Activated CD8-positive, alpha-beta memory T cell treated with anti-CD3 and anti-CD28 coated beads, Interleukin-2, amount 50 U/mL, for 4 hours (primary cell): Measurements from ENCODE around the gene NTM.

Source experiments
- DNase-seq: peaks from one replicate; pipeline ENCODE4 v3.0.0-alpha.2; 2020

Gene NTM

GRCh38 chr11:131756479-131757110 lies 386.2 kb downstream of the NTM start:
- no peak for DNase-seq

DNA sequence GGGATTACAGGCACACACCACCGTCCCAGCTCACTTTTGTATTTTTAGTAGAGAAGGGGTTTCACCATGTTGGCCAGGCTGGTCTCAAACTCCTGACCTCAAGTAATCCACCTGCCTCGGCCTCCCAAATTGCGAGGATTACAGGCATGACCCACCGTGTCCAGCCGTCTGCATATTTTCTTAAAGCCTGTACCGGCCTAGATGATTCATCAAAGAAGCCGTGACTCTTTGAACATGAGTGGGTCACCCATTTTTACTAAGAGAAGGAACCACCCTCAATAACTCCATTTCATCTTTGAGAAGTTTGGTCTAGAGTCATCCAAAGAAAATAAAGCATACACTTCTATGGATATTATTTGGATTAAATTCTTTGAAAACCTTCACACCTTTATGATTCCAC lies 388.3 kb downstream of the NTM start:
- no peak for DNase-seq

GRCh38 chr11:131759140-131759539 lies 388.7 kb downstream of the NTM start:
- DNase-seq, result no peak

- DNase-seq, result no peak
Measured at GRCh38 chr11:131760091-131761061, 390.0 kb downstream of the NTM start.

DNA sequence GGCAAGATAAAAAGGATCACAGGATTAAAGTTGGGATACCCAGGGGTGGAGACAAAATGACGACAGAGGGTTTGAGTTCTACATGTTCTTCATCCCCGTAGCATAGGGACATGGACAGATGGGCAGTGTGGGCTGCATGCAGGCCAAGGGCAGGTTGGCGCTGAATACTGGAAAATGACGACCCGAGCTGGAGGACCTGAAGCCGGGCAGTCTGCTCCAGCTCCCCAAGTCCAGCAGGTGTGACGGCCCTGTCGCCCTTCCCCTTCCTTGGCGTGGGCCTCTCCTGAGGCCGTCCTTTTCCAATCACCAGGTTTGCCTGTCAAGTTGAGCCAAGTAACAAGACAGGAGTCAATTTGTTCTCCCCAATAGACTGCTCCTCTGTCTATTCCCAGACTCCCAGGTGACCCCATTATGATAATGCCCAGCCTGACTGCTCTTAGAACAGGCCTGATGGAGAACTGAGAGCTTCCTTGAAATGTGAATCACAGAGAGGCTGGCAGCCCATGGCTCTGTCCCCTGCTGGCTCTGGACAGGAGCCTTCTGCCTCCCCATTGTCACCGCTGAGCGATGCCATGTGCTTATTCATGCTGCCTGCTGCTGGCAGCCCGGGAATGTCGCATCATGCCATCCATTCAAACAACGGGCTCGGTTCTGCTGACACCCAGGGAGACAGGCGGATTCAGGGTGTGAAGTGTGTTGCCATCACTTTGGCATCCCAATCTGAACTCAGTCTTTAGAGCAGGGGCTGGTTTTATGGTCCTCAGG lies 392.1 kb downstream of the NTM start:
- no peak for DNase-seq

DNA sequence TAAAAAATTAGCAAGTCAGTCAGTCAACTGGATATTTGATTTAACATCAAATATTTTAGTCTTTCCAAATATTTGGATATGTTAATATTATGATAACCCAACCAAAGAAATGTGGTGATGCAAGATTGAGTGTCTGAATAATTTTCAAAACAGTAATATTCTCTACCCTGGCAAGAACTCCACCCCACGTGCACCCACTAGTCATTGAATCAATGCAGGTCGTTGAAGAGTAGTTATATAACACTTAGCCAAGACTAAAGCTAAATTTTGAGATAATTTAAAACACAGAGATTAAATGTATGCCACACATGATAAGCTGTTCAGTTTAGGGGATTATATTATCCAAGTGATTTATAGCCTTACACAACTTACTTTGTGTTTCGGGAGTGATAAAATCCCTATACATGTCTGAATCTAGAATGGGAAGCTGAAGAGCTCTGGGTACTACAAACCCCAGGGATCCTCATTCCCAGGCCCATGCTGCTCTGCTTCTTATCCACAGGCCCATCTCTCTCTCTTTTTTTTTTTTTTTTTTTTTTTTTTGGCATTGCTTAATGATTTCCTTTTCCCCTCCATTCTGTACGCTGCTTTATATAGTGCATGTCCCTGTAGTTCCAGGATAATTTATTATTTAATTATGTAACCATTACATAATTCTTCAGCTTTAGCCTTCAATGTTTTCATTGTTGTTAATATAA lies 392.9 kb downstream of the NTM start:
- DNase-seq, result no peak

DNA sequence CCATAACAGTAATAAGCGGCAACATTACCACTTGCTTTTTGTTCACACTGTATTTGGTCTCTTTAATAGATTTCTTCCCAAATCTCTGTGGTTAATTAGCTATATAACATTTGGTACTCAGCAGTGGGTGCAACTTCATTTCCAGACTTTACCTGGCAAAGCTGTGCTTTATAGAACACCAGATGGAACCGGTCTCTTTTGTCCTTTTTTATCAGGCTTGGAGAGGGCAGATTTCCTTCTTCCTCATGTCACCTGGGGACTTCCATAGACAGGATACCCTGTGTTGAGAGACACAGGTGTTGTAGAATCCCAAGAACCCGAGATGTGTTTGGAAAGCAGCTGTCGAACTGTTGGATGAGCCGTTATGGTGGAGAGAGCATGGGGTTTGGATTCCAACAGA lies 393.7 kb downstream of the NTM start:
- DNase-seq, result no peak

DNA sequence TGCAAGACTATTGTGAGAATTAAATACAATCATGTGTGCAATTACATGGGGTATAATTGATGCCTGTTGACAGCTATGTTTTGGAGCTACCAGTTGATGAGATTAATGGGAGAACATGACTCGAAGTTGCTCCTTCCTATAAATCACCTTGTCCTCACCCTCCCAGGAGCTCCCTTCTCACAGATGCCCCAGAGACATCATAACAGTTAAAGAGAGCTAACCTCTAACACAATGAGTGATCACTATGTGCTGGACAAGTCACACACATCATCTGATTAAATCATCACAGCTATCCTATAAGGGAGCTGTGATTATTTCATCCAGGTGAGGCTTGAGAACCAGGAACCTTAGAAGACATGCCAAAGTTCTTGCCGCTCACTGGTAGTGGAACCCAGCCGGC lies 394.2 kb downstream of the NTM start:
- no peak for DNase-seq

GRCh38 chr11:131766637-131767036 lies 396.2 kb downstream of the NTM start:
- no peak for DNase-seq

- DNase-seq, result no peak
Measured at GRCh38 chr11:131767421-131767820, 397.0 kb downstream of the NTM start.

- DNase-seq, result no peak
Measured at GRCh38 chr11:131770801-131771200, 400.4 kb downstream of the NTM start.

GRCh38 chr11:131771471-131771870 lies 401.1 kb downstream of the NTM start:
- DNase-seq, result no peak

DNA sequence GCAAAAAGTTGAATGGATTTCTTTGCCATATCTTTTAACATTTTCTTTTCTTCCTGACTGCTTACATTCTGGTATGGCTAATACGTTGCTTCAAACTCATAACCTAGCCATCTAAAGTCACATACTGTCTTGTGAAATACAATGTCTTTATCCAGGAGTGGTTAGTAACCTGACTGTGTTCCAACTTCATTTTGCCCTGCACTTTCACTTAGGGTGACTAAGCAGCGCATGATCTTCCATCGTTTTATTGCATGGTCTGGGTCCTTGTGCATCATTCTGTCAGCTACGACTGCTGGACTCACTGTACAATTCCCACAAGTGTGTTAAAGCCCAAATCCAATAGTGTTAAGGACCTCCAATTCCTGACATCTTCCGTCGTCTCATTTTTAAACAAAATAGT lies 403.2 kb downstream of the NTM start:
- no peak for DNase-seq

GRCh38 chr11:131776211-131776610 lies 405.8 kb downstream of the NTM start:
- DNase-seq, result no peak

DNA sequence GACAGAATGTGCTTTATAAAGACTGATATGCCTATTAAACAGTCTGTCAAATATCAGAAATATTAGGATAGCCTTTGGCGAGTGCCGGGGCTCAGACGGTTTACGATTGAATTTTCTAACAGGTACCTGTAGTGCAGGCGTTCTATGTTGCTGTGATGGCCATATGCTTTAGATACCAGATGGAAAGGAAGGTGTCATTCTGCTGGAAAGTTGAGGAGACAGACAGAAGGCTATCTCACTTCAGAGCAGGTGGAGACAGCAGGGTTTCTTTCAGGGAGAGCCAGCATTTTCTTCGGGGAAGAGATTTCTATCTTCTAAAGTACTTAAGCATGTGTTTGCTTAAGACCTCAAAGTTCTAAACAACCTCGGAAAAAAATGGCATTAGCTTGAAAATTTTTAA lies 415.4 kb downstream of the NTM start:
- no peak for DNase-seq

DNA sequence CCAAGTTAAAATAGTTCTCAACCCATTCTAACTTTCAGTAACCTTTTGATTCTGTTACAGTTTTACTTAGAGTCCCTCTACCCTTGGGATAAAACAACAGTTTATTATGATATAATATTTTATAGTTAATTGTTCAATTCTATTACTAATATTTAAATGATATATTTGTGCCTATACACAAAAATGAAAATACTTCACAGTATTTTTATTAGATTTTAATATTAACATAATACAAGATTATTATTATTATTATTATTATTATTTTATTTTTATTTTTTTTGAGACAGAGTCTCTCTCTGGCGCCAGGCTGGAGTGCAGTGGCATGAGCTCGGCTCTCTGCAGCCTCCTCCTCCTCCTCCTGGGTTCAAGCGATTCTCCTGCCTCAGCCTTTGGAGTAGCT lies 416.7 kb downstream of the NTM start:
- DNase-seq, result no peak

DNA sequence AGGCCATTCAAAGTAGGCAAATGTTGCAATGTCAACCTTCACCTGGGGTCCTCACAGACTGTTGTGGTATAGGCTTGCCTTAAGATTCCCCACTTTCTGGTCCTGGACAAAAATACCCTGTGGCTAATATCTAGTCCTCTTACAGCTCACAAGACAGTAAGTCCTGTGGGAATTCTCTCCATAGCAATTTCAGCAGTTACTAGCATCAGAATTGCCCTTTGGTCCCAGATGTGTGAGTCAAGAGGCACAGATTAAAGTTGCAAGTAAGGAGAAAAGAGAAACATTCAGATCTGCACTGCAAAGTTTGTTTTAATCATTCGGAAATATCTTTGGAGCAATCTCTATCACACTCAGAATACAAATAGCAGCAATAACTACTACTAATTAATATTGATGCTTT lies 420.2 kb downstream of the NTM start:
- no peak for DNase-seq

DNA sequence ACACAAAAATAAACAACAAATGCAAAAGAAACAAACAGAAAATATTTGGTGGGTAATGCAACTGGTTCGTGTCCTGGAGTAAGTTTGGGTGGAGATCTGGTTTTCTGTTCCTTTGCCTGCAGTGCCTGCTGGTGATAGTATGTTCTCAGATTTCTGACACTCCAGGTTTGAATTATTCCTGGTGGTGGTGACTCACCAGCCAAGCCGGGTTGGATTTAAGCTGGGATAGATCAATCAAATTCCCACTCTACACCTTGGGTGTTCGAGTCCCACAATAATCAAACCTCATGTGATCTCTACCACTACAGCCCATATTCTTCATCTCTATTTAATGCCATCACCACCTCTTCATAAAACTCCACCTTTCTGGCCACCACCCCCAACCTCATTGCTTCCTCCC lies 421.8 kb downstream of the NTM start:
- DNase-seq, result no peak

GRCh38 chr11:131796089-131796488 lies 425.7 kb downstream of the NTM start:
- no peak for DNase-seq

GRCh38 chr11:131796541-131796940 lies 426.1 kb downstream of the NTM start:
- DNase-seq, result no peak

GRCh38 chr11:131800452-131800851 lies 430.0 kb downstream of the NTM start:
- no peak for DNase-seq

DNA sequence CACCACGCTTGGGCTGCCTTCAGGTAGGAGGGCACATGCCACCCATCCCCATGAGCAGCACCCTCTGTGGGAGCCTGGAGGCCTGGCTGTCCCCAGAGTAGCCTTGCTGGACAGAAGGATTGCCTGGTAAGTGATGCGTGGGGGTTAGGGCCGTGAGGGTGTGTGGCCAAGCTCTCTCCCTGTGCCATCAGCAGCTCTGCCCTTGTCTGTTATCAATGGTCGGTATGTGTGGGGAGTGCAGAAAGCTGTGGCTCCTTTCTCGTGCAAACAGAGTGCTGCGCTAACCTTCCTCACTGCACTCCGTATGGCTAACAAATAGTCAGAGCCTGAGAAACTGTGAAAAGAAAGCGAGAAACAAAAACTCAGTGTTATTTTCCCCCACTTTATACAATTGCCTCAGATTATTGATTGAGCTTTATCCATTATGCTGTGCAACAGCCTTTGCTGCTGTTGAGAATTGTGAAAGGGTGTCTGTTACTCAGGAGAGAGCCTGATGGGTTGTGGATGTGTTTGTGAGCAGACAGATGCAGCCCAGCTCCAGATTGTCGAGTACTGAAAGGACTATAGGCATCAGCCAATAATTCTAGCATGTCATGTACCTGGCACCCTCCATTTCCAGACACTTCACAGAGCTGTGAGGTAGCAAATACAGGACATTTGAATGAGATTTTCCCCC lies 432.2 kb downstream of the NTM start:
- no peak for DNase-seq
